Measurements from ENCODE around the gene SKAP2.
"Not testable (repeated sequence)": the region's sequence is repeated elsewhere in the genome, so short reads cannot be mapped to it uniquely, and the experiment has no call there.

SKAP2 gene

DNA sequence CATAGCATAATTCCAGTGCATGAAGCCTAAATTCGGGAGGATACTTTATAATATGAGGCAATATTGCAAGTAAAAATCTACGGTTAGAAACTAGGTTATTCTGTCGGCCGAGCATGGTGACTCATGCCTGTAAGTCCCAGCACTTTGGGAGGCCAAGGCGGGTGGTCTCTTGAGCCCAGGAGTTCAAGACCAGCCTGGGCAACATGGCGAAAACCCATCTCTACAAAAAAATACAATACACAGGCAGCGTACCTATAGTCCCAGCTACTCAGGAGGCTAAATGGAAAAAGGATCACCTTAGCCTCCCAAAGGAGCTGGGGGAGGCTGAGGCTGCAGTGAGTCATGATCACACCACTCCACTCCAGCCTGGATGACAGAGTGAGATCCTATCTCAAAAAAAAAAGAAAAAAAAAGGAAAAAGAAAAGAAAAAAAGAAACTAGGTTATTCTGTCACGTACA is 14.2 kb downstream of the SKAP2 start:
- TF ChIP-seq POLR2A (IDR thresholded peaks at IDR 0.05; ENCODE audit: low read depth, low read length): no peak
- no peak for TF ChIP-seq POU2F2 (IDR thresholded peaks at IDR 0.05; ENCODE audit: low read depth, low read length)
- TF ChIP-seq TAF1 (IDR thresholded peaks at IDR 0.05; ENCODE audit: low read depth, low read length): no peak
- TF ChIP-seq PAX5 (IDR thresholded peaks at IDR 0.05; ENCODE audit: insufficient read depth, low read length, severe bottlenecking): no peak
- TF ChIP-seq SPI1 (IDR thresholded peaks at IDR 0.05; ENCODE audit: low read depth, low read length): no peak
- no peak for TF ChIP-seq POLR2AphosphoS5 (IDR thresholded peaks at IDR 0.05; ENCODE audit: low read depth, low read length)
- DNase-seq (ENCODE audit: insufficient read length, low spot score) (no peak), FAIRE-seq (no peak)

DNA sequence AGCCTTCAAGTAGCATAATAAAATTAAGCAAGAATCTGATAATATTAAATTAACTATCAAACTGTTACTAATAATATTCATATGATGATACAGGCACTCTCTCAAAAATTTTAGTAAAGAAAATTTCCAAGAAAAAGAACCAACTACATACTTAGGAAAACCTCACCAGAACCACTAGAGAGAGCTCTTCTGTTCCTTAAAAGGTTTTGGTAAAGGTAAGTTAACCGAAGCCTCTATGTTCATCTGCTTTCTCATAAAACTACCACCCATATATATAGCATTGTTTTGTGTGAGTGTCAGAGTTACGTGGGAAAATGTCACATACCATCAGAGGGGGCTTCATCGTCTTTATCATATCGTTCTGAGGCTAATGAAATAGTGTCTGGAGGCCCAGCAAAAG is 20.7 kb downstream of the SKAP2 start:
- FAIRE-seq (no peak), DNase-seq (ENCODE audit: insufficient read length, low spot score) (no peak)
- TF ChIP-seq POLR2AphosphoS5 (IDR thresholded peaks at IDR 0.05; ENCODE audit: low read depth, low read length) (no peak), PAX5 (IDR thresholded peaks at IDR 0.05; ENCODE audit: insufficient read depth, low read length, severe bottlenecking) (no peak), POU2F2 (IDR thresholded peaks at IDR 0.05; ENCODE audit: low read depth, low read length) (no peak), SPI1 (IDR thresholded peaks at IDR 0.05; ENCODE audit: low read depth, low read length) (no peak), POLR2A (IDR thresholded peaks at IDR 0.05; ENCODE audit: low read depth, low read length) (no peak), TAF1 (IDR thresholded peaks at IDR 0.05; ENCODE audit: low read depth, low read length) (no peak)

DNA sequence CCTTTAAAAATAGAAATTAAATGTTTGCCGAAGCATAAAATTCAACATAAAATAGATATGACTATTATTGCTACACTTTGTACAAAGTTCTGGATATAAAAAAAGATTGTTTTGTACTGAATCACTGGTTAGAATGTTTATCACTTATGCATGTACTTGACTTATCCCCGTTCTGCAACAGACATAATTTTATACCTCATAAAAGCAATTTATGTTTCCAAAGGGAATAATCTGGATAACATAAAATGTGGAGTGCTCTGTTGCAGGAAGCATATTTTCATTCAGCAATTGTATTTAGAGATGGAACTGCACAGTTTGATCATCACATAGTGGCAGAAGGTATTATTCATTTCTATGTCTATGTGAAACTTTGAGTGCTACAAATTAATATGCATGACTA is 21.5 kb downstream of the SKAP2 start:
- TF ChIP-seq TAF1 (IDR thresholded peaks at IDR 0.05; ENCODE audit: low read depth, low read length): no peak
- no peak for TF ChIP-seq POLR2AphosphoS5 (IDR thresholded peaks at IDR 0.05; ENCODE audit: low read depth, low read length)
- no peak for TF ChIP-seq SPI1 (IDR thresholded peaks at IDR 0.05; ENCODE audit: low read depth, low read length)
- TF ChIP-seq PAX5 (IDR thresholded peaks at IDR 0.05; ENCODE audit: insufficient read depth, low read length, severe bottlenecking): no peak
- TF ChIP-seq POU2F2 (IDR thresholded peaks at IDR 0.05; ENCODE audit: low read depth, low read length): no peak
- TF ChIP-seq POLR2A (IDR thresholded peaks at IDR 0.05; ENCODE audit: low read depth, low read length): no peak
- DNase-seq (ENCODE audit: insufficient read length, low spot score): no peak
- no peak for FAIRE-seq

DNA sequence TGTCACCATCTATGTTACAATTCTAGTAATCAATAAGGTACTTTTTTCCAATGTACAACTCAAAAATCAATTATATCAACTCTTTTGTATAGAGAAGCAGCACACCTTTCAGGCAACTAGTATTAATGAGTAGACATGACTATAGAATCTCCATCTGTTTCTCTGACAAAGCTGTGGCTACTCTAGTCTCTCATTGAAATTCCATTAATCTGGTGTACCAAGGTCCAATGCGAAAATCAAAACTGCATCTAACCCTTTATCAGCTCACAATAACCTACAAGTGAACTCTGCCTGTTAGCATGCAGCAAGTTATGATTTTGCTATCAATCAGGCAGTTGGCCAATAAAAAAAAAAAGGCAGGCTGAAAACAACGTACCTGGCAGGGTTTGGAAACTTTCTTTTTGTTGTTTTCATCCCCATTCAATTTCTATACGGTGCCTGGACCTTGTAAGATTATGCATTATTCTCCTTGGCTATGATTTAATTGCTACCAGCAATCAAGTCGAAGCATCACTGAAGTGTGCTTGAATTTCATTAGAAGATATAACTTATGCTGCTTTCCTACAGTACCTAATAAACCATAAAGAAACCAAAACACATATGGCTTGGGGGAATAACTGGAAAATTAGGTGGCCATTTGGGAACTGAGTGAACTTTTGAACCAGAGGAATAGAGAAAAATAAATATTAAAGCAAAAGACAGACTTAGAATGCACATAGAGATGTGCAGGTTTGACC is 23.2 kb downstream of the SKAP2 start:
- TF ChIP-seq POLR2AphosphoS5 (IDR thresholded peaks at IDR 0.05; ENCODE audit: low read depth, low read length): no peak
- no peak for TF ChIP-seq PAX5 (IDR thresholded peaks at IDR 0.05; ENCODE audit: insufficient read depth, low read length, severe bottlenecking)
- no peak for TF ChIP-seq POU2F2 (IDR thresholded peaks at IDR 0.05; ENCODE audit: low read depth, low read length)
- TF ChIP-seq SPI1 (IDR thresholded peaks at IDR 0.05; ENCODE audit: low read depth, low read length): no peak
- TF ChIP-seq POLR2A (IDR thresholded peaks at IDR 0.05; ENCODE audit: low read depth, low read length): no peak
- TF ChIP-seq TAF1 (IDR thresholded peaks at IDR 0.05; ENCODE audit: low read depth, low read length): no peak
- DNase-seq (ENCODE audit: insufficient read length, low spot score) (no peak), FAIRE-seq (no peak)

DNA sequence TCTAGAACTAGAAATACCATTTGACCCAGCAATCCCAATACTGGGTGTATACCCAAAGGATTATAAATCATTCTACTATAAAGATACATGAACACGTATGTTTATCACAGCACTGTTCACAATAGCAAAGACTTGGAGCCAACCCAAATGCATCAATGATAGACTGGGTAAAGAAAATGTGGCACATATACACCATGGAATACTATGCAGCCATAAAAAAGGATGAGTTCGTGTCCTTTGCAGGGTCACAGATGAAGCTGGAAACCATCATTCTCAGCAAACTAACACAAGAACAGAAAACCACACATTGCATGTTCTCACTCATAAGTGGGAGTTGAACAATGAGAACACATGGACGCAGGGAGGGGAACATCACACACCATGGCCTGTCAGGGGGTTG is 27.6 kb downstream of the SKAP2 start:
- DNase-seq (ENCODE audit: insufficient read length, low spot score); FAIRE-seq: not testable (repeated sequence)

DNA sequence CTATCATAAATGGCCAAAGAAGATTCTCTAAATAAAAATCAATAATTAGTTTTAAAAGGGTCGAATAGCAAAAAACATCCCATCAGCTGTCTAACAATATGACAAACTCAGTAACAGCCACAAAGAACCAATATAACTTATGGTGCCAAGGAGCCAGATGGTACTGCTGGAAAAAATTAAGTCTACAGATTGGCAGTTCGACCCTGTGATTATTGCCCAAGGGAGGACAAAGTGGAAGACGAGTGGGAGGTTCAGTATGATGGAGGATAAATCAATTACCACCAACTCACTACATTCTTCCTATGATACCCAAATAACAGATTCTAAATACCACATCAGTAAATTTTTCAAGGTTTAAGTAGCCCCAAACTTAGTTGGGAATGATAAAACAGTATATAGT is 49.0 kb downstream of the SKAP2 start:
- TF ChIP-seq POLR2A (IDR thresholded peaks at IDR 0.05; ENCODE audit: low read depth, low read length) (no peak), SPI1 (IDR thresholded peaks at IDR 0.05; ENCODE audit: low read depth, low read length) (no peak), POU2F2 (IDR thresholded peaks at IDR 0.05; ENCODE audit: low read depth, low read length) (no peak), POLR2AphosphoS5 (IDR thresholded peaks at IDR 0.05; ENCODE audit: low read depth, low read length) (no peak), PAX5 (IDR thresholded peaks at IDR 0.05; ENCODE audit: insufficient read depth, low read length, severe bottlenecking) (no peak), TAF1 (IDR thresholded peaks at IDR 0.05; ENCODE audit: low read depth, low read length) (no peak)
- no peak for FAIRE-seq
- no peak for DNase-seq (ENCODE audit: insufficient read length, low spot score)

DNA sequence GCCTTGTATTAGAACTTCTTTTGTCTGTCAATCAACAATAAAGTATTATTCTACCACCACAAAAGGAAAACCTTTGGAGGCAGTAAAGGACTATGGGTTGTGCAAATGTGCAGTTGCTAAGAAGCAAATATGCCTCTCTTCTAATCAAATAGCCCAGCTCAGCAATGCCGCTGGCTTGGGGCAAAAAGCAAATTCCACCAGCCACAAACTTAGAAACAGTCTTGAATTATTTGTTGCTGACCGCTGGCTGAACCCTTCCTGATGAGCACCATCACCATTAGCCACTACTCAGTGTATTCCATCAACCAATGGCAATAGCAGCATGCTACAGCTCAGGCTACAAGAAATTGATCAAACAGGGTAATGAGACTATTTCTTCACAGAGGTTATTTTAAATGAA is 51.0 kb downstream of the SKAP2 start:
- no peak for FAIRE-seq
- TF ChIP-seq POLR2AphosphoS5 (IDR thresholded peaks at IDR 0.05; ENCODE audit: low read depth, low read length): no peak
- TF ChIP-seq SPI1 (IDR thresholded peaks at IDR 0.05; ENCODE audit: low read depth, low read length): no peak
- TF ChIP-seq TAF1 (IDR thresholded peaks at IDR 0.05; ENCODE audit: low read depth, low read length): no peak
- no peak for TF ChIP-seq PAX5 (IDR thresholded peaks at IDR 0.05; ENCODE audit: insufficient read depth, low read length, severe bottlenecking)
- TF ChIP-seq POLR2A (IDR thresholded peaks at IDR 0.05; ENCODE audit: low read depth, low read length): no peak
- TF ChIP-seq POU2F2 (IDR thresholded peaks at IDR 0.05; ENCODE audit: low read depth, low read length): no peak

DNA sequence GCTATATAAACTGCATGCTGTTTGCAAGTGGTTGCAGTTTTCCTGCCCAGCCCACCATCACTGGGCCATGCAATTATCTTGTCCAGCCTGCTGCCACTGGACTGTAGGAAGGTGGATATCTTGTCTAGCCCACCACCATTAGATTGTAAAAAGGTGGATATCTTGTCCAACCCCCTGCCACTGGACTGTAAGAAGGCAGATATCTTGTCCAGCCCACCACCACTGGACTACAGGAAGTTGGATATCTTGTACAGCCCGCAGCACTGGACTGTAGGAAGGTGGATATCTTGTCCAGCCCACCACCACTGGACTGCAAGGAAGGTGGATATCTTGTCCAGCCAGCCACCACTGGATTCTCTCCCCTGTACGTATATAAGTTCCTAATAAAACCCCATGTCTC is 69.8 kb downstream of the SKAP2 start:
- DNase-seq (ENCODE audit: insufficient read length, low spot score) (no peak), FAIRE-seq (no peak)
- TF ChIP-seq PAX5 (IDR thresholded peaks at IDR 0.05; ENCODE audit: insufficient read depth, low read length, severe bottlenecking): no peak
- no peak for TF ChIP-seq POLR2A (IDR thresholded peaks at IDR 0.05; ENCODE audit: low read depth, low read length)
- no peak for TF ChIP-seq TAF1 (IDR thresholded peaks at IDR 0.05; ENCODE audit: low read depth, low read length)
- TF ChIP-seq SPI1 (IDR thresholded peaks at IDR 0.05; ENCODE audit: low read depth, low read length): no peak
- TF ChIP-seq POLR2AphosphoS5 (IDR thresholded peaks at IDR 0.05; ENCODE audit: low read depth, low read length): no peak

More for the DNA sequence above, 51.0 kb downstream of the SKAP2 start:
- DNase-seq (ENCODE audit: insufficient read length, low spot score): no peak

DNA sequence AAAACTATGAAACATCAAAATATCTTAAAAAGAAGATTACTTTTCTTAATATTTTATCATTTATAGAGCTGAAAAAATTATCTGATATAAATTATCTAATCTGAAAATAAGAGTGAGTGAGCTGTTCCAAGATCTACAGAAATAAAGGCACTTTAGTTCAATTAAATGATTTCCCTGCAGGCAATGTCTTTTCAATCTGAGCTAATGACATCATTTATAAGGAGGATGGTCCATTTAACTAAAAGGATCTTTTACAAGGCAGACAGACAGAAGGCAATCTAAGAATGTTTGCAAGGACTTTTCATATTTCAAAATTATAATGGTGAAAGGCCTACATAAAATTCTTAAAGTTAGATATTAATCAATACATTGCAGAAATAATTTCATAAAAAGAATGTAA is 71.8 kb downstream of the SKAP2 start:
- FAIRE-seq (no peak), DNase-seq (ENCODE audit: insufficient read length, low spot score) (no peak)
- TF ChIP-seq PAX5 (IDR thresholded peaks at IDR 0.05; ENCODE audit: insufficient read depth, low read length, severe bottlenecking): no peak
- no peak for TF ChIP-seq TAF1 (IDR thresholded peaks at IDR 0.05; ENCODE audit: low read depth, low read length)
- TF ChIP-seq POLR2A (IDR thresholded peaks at IDR 0.05; ENCODE audit: low read depth, low read length): no peak
- no peak for TF ChIP-seq POLR2AphosphoS5 (IDR thresholded peaks at IDR 0.05; ENCODE audit: low read depth, low read length)
- no peak for TF ChIP-seq POU2F2 (IDR thresholded peaks at IDR 0.05; ENCODE audit: low read depth, low read length)
- no peak for TF ChIP-seq SPI1 (IDR thresholded peaks at IDR 0.05; ENCODE audit: low read depth, low read length)

DNA sequence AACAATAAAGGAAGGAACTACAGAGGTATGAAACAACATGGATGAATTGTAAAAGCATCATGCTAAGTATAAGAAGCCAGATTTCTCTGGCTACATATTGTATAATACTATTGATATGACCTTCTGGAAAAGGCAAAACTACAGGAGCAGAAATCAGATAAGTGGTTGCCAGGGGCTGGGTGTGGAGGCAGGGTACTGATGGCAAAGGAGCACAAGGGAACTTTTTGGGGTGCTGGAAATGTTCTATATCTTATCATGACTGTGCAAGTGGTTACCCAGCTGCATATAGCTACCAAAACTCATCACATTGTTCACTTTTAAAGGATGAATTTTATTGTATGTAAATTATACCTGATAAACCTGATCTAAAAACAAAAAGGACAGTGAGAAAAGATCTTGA is 72.4 kb downstream of the SKAP2 start:
- TF ChIP-seq POU2F2 (IDR thresholded peaks at IDR 0.05; ENCODE audit: low read depth, low read length) (no peak), SPI1 (IDR thresholded peaks at IDR 0.05; ENCODE audit: low read depth, low read length) (no peak), POLR2AphosphoS5 (IDR thresholded peaks at IDR 0.05; ENCODE audit: low read depth, low read length) (no peak), PAX5 (IDR thresholded peaks at IDR 0.05; ENCODE audit: insufficient read depth, low read length, severe bottlenecking) (no peak), TAF1 (IDR thresholded peaks at IDR 0.05; ENCODE audit: low read depth, low read length) (no peak), POLR2A (IDR thresholded peaks at IDR 0.05; ENCODE audit: low read depth, low read length) (no peak)
- FAIRE-seq (no peak), DNase-seq (ENCODE audit: insufficient read length, low spot score) (no peak)

Measured in GM12891 (cell line).